HepG2 (cell line): ENCODE data around the gene LGALS9. TPM values are rescaled to one million over a fixed set of nuclear protein-coding genes. Genes with fewer than 3 reads are reported as not detected.

ENCODE experiments used
- ATAC-seq: fragments of 200-7000 bp; cut with Tn5 transposase; 3 replicates; pipeline ENCODE4 v1.9.1; 2020; ENCODE audit warnings: mild to moderate bottlenecking, moderate library complexity
- BruUV-seq: library from RNA; stranded (reverse); fragments of 400-500 nt; replicated peaks from 2 replicates; lab custom pipeline; 2021; lab: Mats Ljungman, UMichigan
- CTCF ChIA-PET: fragments of 300-600 bp; formaldehyde crosslinking; extraction: SDS; loops from one replicate; lab custom pipeline; 2021; ENCODE audit warnings: low total read pairs, inconsistent platforms, low intra/inter-chr PET ratio; lab: Yijun Ruan, JAX
- POLR2A ChIA-PET: fragments of 350-600 bp; sonication (Branson Sonifier 250); formaldehyde crosslinking; loops from one replicate; lab custom pipeline; 2020; ENCODE audit warnings: antibody characterized with exemption, inconsistent platforms; lab: Yijun Ruan, JAX
- DNase-seq: peaks from one replicate; pipeline ENCODE4 v3.0.0-alpha.2; 2015; ENCODE audit warnings: low spot score
- FAIRE-seq: peaks from 3 replicates; lab custom pipeline; 2011; peaks lifted over from hg19 to GRCh38; lab: Jason Lieb, UNC
- H2AFZ ChIP-seq: one replicate; pipeline ENCODE4 v1.6.1; 2011; ENCODE audit warnings: low read length, inconsistent platforms
- H3K27ac ChIP-seq: fragments of 300-600 bp; 3 replicates; pipeline ENCODE4 v1.8.0; 2011; ENCODE audit warnings: mixed run types, mild to moderate bottlenecking, mixed read lengths, low read length, inconsistent platforms; ENCODE audit not compliant: insufficient read depth; ENCODE audit errors: extremely low read length
- H3K27me3 ChIP-seq, 2 experiments: fragments of 200-600 bp in 1 of 2; 2 replicates in 1 of 2; 3 replicates in 1 of 2; pipeline versions ENCODE4 v1.6.0 to v1.8.0; 2011; ENCODE audit warnings: low read length in 2 of 2, mild to moderate bottlenecking in 2 of 2, moderate library complexity in 2 of 2, inconsistent platforms in 1 of 2; ENCODE audit not compliant: insufficient read depth in 2 of 2, control insufficient read depth in 1 of 2
- H3K36me3 ChIP-seq, 2 experiments: fragments of 200-600 bp in 1 of 2; replicated peaks in 1 of 2; 2 replicates in 1 of 2; 3 replicates in 1 of 2; pipeline versions ENCODE4 v1.5.1 to v1.8.0; 2011; ENCODE audit warnings: low read length in 2 of 2, inconsistent platforms in 1 of 2; ENCODE audit not compliant: insufficient read depth in 2 of 2, control insufficient read depth in 1 of 2
- H3K4me1 ChIP-seq: 2 replicates; pipeline ENCODE4 v1.5.1; 2012; ENCODE audit warnings: low read length, inconsistent platforms; ENCODE audit not compliant: insufficient read depth
- H3K4me2 ChIP-seq: 2 replicates; pipeline ENCODE4 v1.6.0; 2011; ENCODE audit warnings: low read depth, low read length, inconsistent platforms
- H3K4me3 ChIP-seq, 3 experiments: fragments of 200-600 bp in 1 of 3; sonication (generic), shearing (Covaris generic) in 1 of 3; replicated peaks in 1 of 3; 2 replicates each; pipeline ENCODE4 v1.5.1; 2011 to 2016; ENCODE audit warnings: low read length in 3 of 3, inconsistent platforms in 2 of 3, low read depth in 2 of 3, mild to moderate bottlenecking in 2 of 3, control low read depth in 1 of 3, mixed read lengths in 1 of 3; ENCODE audit not compliant: insufficient read depth in 1 of 3
- H3K79me2 ChIP-seq: one replicate; pipeline ENCODE4 v1.6.1; 2011; ENCODE audit warnings: low read length, inconsistent platforms; ENCODE audit not compliant: insufficient read depth
- H3K9ac ChIP-seq: 2 replicates; pipeline ENCODE4 v1.6.0; 2011; ENCODE audit warnings: mild to moderate bottlenecking, low read depth, low read length, inconsistent platforms; ENCODE audit not compliant: insufficient read depth
- H3K9me3 ChIP-seq: 2 replicates; pipeline ENCODE4 v1.5.1; 2012; ENCODE audit warnings: mild to moderate bottlenecking, low read length
- H4K20me1 ChIP-seq: 2 replicates; pipeline ENCODE4 v1.6.0; 2011; ENCODE audit warnings: inconsistent platforms, mild to moderate bottlenecking, low read length, moderate library complexity; ENCODE audit not compliant: insufficient read depth
- CREM ChIP-seq, 2 experiments: sonication (generic) in 1 of 2; formaldehyde crosslinking in 1 of 2; IDR thresholded peaks; 2 replicates each; pipeline versions ENCODE4 v1.4.0 to v1.6.1; 2016 to 2020; ENCODE audit warnings: antibody characterized with exemption in 1 of 2, mild to moderate bottlenecking in 1 of 2, missing genetic modification reagents in 1 of 2
- GMEB2 ChIP-seq: IDR thresholded peaks from 2 replicates; pipeline ENCODE4 v1.6.1; 2016; ENCODE audit warnings: missing biosample characterization, missing genetic modification reagents, low read depth
- HDAC2 ChIP-seq: sonication (generic); formaldehyde crosslinking; IDR thresholded peaks from 2 replicates; pipeline ENCODE4 v1.4.0; 2020; ENCODE audit warnings: missing genetic modification reagents
- HMG20B ChIP-seq: conservative IDR thresholded peaks from 2 replicates; pipeline ENCODE4 v1.6.1; 2016; ENCODE audit warnings: missing genetic modification reagents, missing compliant biosample characterization
- IKZF4 ChIP-seq: sonication (generic); formaldehyde crosslinking; IDR thresholded peaks from 2 replicates; pipeline ENCODE4 v1.5.1; 2020; ENCODE audit warnings: borderline replicate concordance, mild to moderate bottlenecking, low read depth, missing genetic modification reagents; ENCODE audit errors: not compliant biosample characterization
- KLF16 ChIP-seq, 2 experiments: sonication (generic) in 1 of 2; formaldehyde crosslinking in 1 of 2; IDR thresholded peaks; 2 replicates each; pipeline versions ENCODE4 v1.6.1 to v1.8.0; 2016 to 2023; ENCODE audit warnings: missing genetic modification reagents in 2 of 2, missing compliant biosample characterization in 1 of 2
- NR1H2 ChIP-seq: sonication (generic); formaldehyde crosslinking; IDR thresholded peaks from 2 replicates; pipeline ENCODE4 v1.8.1; 2022; ENCODE audit warnings: low read depth, missing genetic modification reagents, borderline replicate concordance
- NR2F1 ChIP-seq, 2 experiments: fragments of 450-650 bp in 1 of 2; formaldehyde crosslinking in 1 of 2; IDR thresholded peaks; 2 replicates each; pipeline versions ENCODE4 v1.5.0 to v1.6.1; 2016 to 2020; ENCODE audit warnings: mild to moderate bottlenecking in 1 of 2, missing compliant biosample characterization in 1 of 2, missing genetic modification reagents in 1 of 2, moderate library complexity in 1 of 2
- SMARCE1 ChIP-seq: fragments of 450-650 bp; IDR thresholded peaks from 2 replicates; pipeline ENCODE4 v1.6.1; 2017; ENCODE audit warnings: borderline replicate concordance
- SOX5 ChIP-seq: IDR thresholded peaks from 2 replicates; pipeline ENCODE4 v1.6.1; 2016; ENCODE audit warnings: borderline replicate concordance
- TBX3 ChIP-seq: fragments of 450-650 bp; IDR thresholded peaks from 2 replicates; pipeline ENCODE4 v1.6.1; 2017; ENCODE audit warnings: antibody characterized with exemption, mild to moderate bottlenecking, inconsistent platforms, borderline replicate concordance
- ZNF672 ChIP-seq: sonication (generic); formaldehyde crosslinking; IDR thresholded peaks from 2 replicates; pipeline ENCODE4 v1.8.1; 2022; ENCODE audit warnings: missing genetic modification reagents
- ZNF740 ChIP-seq: sonication (generic); formaldehyde crosslinking; IDR thresholded peaks from 2 replicates; pipeline ENCODE4 v1.4.0; 2020; ENCODE audit warnings: missing genetic modification reagents
- WGBS: methylation state at CpG from one replicate; pipeline ENCODE4 v1.1.6; 2017; ENCODE audit warnings: low lambda C conversion rate; 5-methylcytosine and 5-hydroxymethylcytosine counted together
- in situ Hi-C: cut with HindIII; loops from 2 replicates; pipeline ENCODE4 v1.10.0; 2017; ENCODE audit warnings: low pct_unique_long_range_greater_than_20kb; ENCODE audit not compliant: extremely low pct_ligation_motif_present
- intact Hi-C: fragments of 100-400 bp; cut with micrococcal nuclease; formaldehyde crosslinking; loops from one replicate; pipeline ENCODE4 v1.10.0; 2022; ENCODE audit not compliant: unreplicated experiment
- polyA plus RNA-seq, 8 experiments: library from polyadenylated mRNA; depleted of rRNA in 3 of 8; stranded (reverse) in 7 of 8; unstranded in 1 of 8; fragments of >200 nt; fragmentation: Illumina TruSeq in 4 of 8; extraction: Trizol in 4 of 8; gene quantifications; 2 replicates each; pipeline versions ENCODE4 v1.2.1 to v1.2.3, GENCODE V29; 2011 to 2016; ENCODE audit warnings: low read depth in 4 of 8, missing spikeins in 1 of 8, mixed read lengths in 1 of 8; ENCODE audit not compliant: insufficient read depth in 1 of 8
- total RNA-seq, 5 experiments: library from RNA; depleted of rRNA; stranded (reverse); fragments of >200 nt; fragmentation: Illumina TruSeq; extraction: Trizol; gene quantifications; 2 replicates each; pipeline ENCODE4 v1.2.3, GENCODE V29; 2016; ENCODE audit warnings: low read depth in 1 of 5
- TF ChIP-seq, protein P1 (sequence below): sonication (generic); formaldehyde crosslinking; IDR thresholded peaks from 2 replicates; pipeline ENCODE4 v1.9.0; 2021; ENCODE audit warnings: missing genetic modification reagents, borderline replicate concordance
- TF ChIP-seq, protein P2 (sequence below): sonication (generic); formaldehyde crosslinking; IDR thresholded peaks from 2 replicates; pipeline ENCODE4 v1.8.0; 2022; ENCODE audit warnings: missing genetic modification reagents, low read depth, mild to moderate bottlenecking, borderline replicate concordance
- TF ChIP-seq, protein P3 (sequence below): sonication (generic); formaldehyde crosslinking; IDR thresholded peaks from 2 replicates; pipeline ENCODE4 v1.5.0; 2020; ENCODE audit warnings: missing genetic modification reagents
- TF ChIP-seq, protein P4 (sequence below): sonication (generic); formaldehyde crosslinking; IDR thresholded peaks from 2 replicates; pipeline ENCODE4 v1.4.0; 2020; ENCODE audit warnings: mild to moderate bottlenecking, low read depth, missing genetic modification reagents

The LGALS9 gene
- total and polyA plus RNA-seq, 2 of the 13 experiments (the other 11 are each of a cell fraction or from before 2014, with no cell fraction given) = 0.40 to 1.4 TPM

- no peak for FAIRE-seq
- no peak for DNase-seq
- no peak for ATAC-seq
- no peak overlapping the region for H3K9ac ChIP-seq
- WGBS = 68% methylated on average over 16 of the region's 16 CpGs
- H3K4me2 ChIP-seq = no peak overlapping the region
- H3K36me3 ChIP-seq = no peaks in the 10 kb centered on the region
- CTCF ChIA-PET = no interaction called here
- no peak overlapping the region for H3K27ac ChIP-seq
- no peak overlapping the region for H3K4me3 ChIP-seq
- H2AFZ ChIP-seq = no peak overlapping the region
- intact Hi-C loops = loop anchor here (2.0 to 5.0 kb wide), 3 partner anchors 41 to 232 kb away; no protein-coding TSS in a partner anchor
- H4K20me1 ChIP-seq = no peaks in the 10 kb centered on the region
- H3K9me3 ChIP-seq = no peaks in the 10 kb centered on the region
- POLR2A ChIA-PET = no interaction called here
- TF ChIP-seq ZNF740 (CRISPR knock-in tag) (no peak), CREM (IDR thresholded peaks at IDR 0.05) (no peak), CREM (CRISPR knock-in tag; IDR thresholded peaks at IDR 0.05) (no peak), SMARCE1 (no peak), NR2F1 (CRISPR knock-in tag; IDR thresholded peaks at IDR 0.05) (no peak), GMEB2 (CRISPR knock-in tag) (no peak), SOX5 (CRISPR knock-in tag) (no peak), IKZF4 (no peak), HMG20B (CRISPR knock-in tag) (no peak), NR1H2 (CRISPR knock-in tag) (no peak), TBX3 (no peak), HDAC2 (no peak), KLF16 (CRISPR knock-in tag; IDR thresholded peaks at IDR 0.05) (no peak), ZNF672 (CRISPR knock-in tag) (no peak)
- TF ChIP-seq, protein P1, sequence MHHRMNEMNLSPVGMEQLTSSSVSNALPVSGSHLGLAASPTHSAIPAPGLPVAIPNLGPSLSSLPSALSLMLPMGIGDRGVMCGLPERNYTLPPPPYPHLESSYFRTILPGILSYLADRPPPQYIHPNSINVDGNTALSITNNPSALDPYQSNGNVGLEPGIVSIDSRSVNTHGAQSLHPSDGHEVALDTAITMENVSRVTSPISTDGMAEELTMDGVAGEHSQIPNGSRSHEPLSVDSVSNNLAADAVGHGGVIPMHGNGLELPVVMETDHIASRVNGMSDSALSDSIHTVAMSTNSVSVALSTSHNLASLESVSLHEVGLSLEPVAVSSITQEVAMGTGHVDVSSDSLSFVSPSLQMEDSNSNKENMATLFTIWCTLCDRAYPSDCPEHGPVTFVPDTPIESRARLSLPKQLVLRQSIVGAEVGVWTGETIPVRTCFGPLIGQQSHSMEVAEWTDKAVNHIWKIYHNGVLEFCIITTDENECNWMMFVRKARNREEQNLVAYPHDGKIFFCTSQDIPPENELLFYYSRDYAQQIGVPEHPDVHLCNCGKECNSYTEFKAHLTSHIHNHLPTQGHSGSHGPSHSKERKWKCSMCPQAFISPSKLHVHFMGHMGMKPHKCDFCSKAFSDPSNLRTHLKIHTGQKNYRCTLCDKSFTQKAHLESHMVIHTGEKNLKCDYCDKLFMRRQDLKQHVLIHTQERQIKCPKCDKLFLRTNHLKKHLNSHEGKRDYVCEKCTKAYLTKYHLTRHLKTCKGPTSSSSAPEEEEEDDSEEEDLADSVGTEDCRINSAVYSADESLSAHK (CRISPR knock-in tag) = no peak
- TF ChIP-seq, protein P2, sequence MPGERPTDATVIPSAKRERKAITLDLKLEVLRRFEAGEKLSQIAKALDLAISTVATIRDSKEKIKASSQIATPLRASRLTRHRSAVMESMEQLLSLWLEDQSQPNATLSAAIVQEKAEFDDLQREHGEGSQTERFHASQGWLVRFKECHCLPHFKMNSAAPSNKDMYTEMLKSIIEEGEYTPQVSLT (CRISPR knock-in tag) = no peak
- TF ChIP-seq, protein P3, sequence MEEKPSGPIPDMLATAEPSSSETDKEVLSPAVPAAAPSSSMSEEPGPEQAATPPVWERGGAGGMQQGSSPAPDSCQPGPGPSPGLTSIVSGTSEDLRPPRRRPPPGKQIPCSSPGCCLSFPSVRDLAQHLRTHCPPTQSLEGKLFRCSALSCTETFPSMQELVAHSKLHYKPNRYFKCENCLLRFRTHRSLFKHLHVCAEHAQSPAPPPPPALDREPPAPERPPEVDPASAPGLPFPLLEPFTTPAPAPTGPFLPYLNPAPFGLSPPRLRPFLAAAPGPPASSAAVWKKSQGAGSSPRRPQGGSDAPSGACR = no peak
- TF ChIP-seq, protein P4, sequence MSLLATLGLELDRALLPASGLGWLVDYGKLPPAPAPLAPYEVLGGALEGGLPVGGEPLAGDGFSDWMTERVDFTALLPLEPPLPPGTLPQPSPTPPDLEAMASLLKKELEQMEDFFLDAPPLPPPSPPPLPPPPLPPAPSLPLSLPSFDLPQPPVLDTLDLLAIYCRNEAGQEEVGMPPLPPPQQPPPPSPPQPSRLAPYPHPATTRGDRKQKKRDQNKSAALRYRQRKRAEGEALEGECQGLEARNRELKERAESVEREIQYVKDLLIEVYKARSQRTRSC (CRISPR knock-in tag) = no peak
- no peaks in the 10 kb centered on the region for H3K79me2 ChIP-seq
- H3K4me1 ChIP-seq = peaks cover 15% of the 10 kb centered on the region
- BruUV-seq = no TSS peak
- H3K27me3 ChIP-seq = peaks cover 0 to 1% of the 10 kb centered on the region in 2 experiments; a peak in 1 of 5 replicates
- in situ Hi-C loops = loop anchor here (5.0 to 10.0 kb wide), 2 partner anchors 43 to 235 kb away; no protein-coding TSS in a partner anchor
Measured at GRCh38 chr17:27649929-27650328, 18.9 kb downstream of the LGALS9 start.
